ENCODE data around the gene EMC10. TPM values are rescaled to one million over a fixed set of nuclear protein-coding genes. Genes with fewer than 3 reads are reported as not detected.

The EMC10 gene
- total and polyA plus RNA-seq, 8 donors: 30.8 to 284 (median 57.6) TPM

- TF ChIP-seq POLR2AphosphoS5 (IDR thresholded peaks at IDR 0.05) (no peak), EP300 (IDR thresholded peaks at IDR 0.05) (no peak), POLR2A (IDR thresholded peaks at IDR 0.05) (no peak), CTCF (IDR thresholded peaks at IDR 0.05) (no peak)
- intact Hi-C loops (cut with DNase I; ENCODE audit: low total_unique reads): no loop called here
- Histone ChIP-seq H3K4me1 (peaks cover 5 to 12% (median 10%) of the 10 kb centered on the region in 4 donors), H3K4me3 (no peak overlapping the region), H3K9me3 (no peaks in the 10 kb centered on the region), H3K36me3 (peaks cover 0 to 12% (median 11%) of the 10 kb centered on the region in 4 donors), H3K27ac (no peak overlapping the region), H3K27me3 (no peaks in the 10 kb centered on the region)
- DNase-seq: no peak
- WGBS, 5 donors: 89 to 93% (median 91%) methylated on average over 8 to 30 of the region's 30 CpGs
Measured at GRCh38 chr19:50505856-50506611, 29.7 kb downstream of the EMC10 start.

- Histone ChIP-seq H3K4me1 (peaks cover 5 to 14% (median 13%) of the 10 kb centered on the region in 4 donors), H3K4me3 (no peak overlapping the region), H3K36me3 (peaks cover 0 to 12% (median 11%) of the 10 kb centered on the region in 4 donors), H3K9me3 (no peaks in the 10 kb centered on the region), H3K27ac (no peak overlapping the region), H3K27me3 (no peaks in the 10 kb centered on the region)
- 90 to 97% (median 94%) methylated on average over 4 to 10 of the region's 10 CpGs for WGBS, 5 donors
- intact Hi-C loops (cut with DNase I; ENCODE audit: low total_unique reads): no loop called here
- TF ChIP-seq POLR2AphosphoS5 (IDR thresholded peaks at IDR 0.05): no peak
- TF ChIP-seq POLR2A (IDR thresholded peaks at IDR 0.05): no peak
- no peak for TF ChIP-seq EP300 (IDR thresholded peaks at IDR 0.05)
- TF ChIP-seq CTCF (IDR thresholded peaks at IDR 0.05): no peak
- no peak for DNase-seq
Measured at GRCh38 chr19:50506700-50507099, 30.4 kb downstream of the EMC10 start.

- TF ChIP-seq POLR2A (IDR thresholded peaks at IDR 0.05) (no peak), CTCF (IDR thresholded peaks at IDR 0.05) (no peak), POLR2AphosphoS5 (IDR thresholded peaks at IDR 0.05) (no peak), EP300 (IDR thresholded peaks at IDR 0.05) (no peak)
- intact Hi-C loops (cut with DNase I; ENCODE audit: low total_unique reads): no loop called here
- Histone ChIP-seq H3K4me1 (peaks cover 5 to 21% (median 19%) of the 10 kb centered on the region in 4 donors), H3K27ac (no peak overlapping the region), H3K27me3 (no peaks in the 10 kb centered on the region), H3K36me3 (peaks cover 0 to 12% (median 11%) of the 10 kb centered on the region in 4 donors), H3K9me3 (no peaks in the 10 kb centered on the region), H3K4me3 (no peak overlapping the region)
- no peak for DNase-seq
- WGBS, 5 donors: 89 to 95% (median 92%) methylated on average over 8 of the region's 8 CpGs
Measured at GRCh38 chr19:50507376-50507775, 31.1 kb downstream of the EMC10 start.

GRCh38 chr19:50508843-50509190 lies 32.5 kb downstream of the EMC10 start:
- Histone ChIP-seq H3K36me3 (peaks cover 0 to 12% (median 11%) of the 10 kb centered on the region in 4 donors), H3K27me3 (no peaks in the 10 kb centered on the region), H3K9me3 (no peaks in the 10 kb centered on the region), H3K4me3 (no peak overlapping the region), H3K27ac (no peak overlapping the region), H3K4me1 (peaks cover 5 to 22% (median 20%) of the 10 kb centered on the region in 4 donors)
- intact Hi-C loops (cut with DNase I; ENCODE audit: low total_unique reads): no loop called here
- TF ChIP-seq POLR2A (IDR thresholded peaks at IDR 0.05) (no peak), POLR2AphosphoS5 (IDR thresholded peaks at IDR 0.05) (no peak), EP300 (IDR thresholded peaks at IDR 0.05) (no peak), CTCF (IDR thresholded peaks at IDR 0.05) (no peak)
- 87 to 97% (median 93%) methylated on average over 3 of the region's 3 CpGs for WGBS, 5 donors
- DNase-seq: no peak

All from stomach (tissue), 9 donors.